OCI-LY3 (cell line): ENCODE results near the gene STYK1.

Source experiments
- EZH2phosphoT487 ChIP-seq: fragments of 200-600 bp; shearing (Covaris generic); IDR thresholded peaks from 2 replicates; pipeline ENCODE4 v1.6.1; 2018; ENCODE audit warnings: antibody characterized with exemption, mixed run types, low read depth
- TF ChIP-seq, protein P1 (sequence below): fragments of 200-600, 300-600 bp; sonication (generic); IDR thresholded peaks from 2 replicates; pipeline ENCODE4 v1.5.1; 2014; ENCODE audit warnings: antibody characterized with exemption, low read length, low read depth

GRCh38 chr12:10716277-10716676 is 42.4 kb upstream of the STYK1 start:
- TF ChIP-seq, protein P1, sequence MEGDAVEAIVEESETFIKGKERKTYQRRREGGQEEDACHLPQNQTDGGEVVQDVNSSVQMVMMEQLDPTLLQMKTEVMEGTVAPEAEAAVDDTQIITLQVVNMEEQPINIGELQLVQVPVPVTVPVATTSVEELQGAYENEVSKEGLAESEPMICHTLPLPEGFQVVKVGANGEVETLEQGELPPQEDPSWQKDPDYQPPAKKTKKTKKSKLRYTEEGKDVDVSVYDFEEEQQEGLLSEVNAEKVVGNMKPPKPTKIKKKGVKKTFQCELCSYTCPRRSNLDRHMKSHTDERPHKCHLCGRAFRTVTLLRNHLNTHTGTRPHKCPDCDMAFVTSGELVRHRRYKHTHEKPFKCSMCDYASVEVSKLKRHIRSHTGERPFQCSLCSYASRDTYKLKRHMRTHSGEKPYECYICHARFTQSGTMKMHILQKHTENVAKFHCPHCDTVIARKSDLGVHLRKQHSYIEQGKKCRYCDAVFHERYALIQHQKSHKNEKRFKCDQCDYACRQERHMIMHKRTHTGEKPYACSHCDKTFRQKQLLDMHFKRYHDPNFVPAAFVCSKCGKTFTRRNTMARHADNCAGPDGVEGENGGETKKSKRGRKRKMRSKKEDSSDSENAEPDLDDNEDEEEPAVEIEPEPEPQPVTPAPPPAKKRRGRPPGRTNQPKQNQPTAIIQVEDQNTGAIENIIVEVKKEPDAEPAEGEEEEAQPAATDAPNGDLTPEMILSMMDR: no peak
- no peak for TF ChIP-seq EZH2phosphoT487
